PC-9 (cell line): ENCODE measurements around the gene EML3.
"Not testable (repeated sequence)": the region's sequence is repeated elsewhere in the genome, so short reads cannot be mapped to it uniquely, and the experiment has no call there.

Experiments used
- CTCF ChIP-seq: fragments of 200-600 bp; sonication (generic); conservative IDR thresholded peaks from 2 replicates; pipeline ENCODE4 v1.6.1; 2017; ENCODE audit warnings: mixed run types, antibody characterized with exemption, mild to moderate bottlenecking, moderate library complexity
- EZH2 ChIP-seq: fragments of 200-600 bp; sonication (generic); IDR thresholded peaks from 2 replicates; pipeline ENCODE4 v1.8.0; 2017; ENCODE audit warnings: antibody characterized with exemption, low read depth

GRCh38 chr11:62650283-62650682 is 37.7 kb upstream of the EML3 start:
- not testable (repeated sequence) for TF ChIP-seq CTCF, EZH2
